ENCODE results near the gene OSTC. TPM values are rescaled to one million over a fixed set of nuclear protein-coding genes. Genes with fewer than 3 reads are reported as not detected.

Gene OSTC
- total RNA-seq, 1 donor from 2014 or later = 60.2 TPM

DNA sequence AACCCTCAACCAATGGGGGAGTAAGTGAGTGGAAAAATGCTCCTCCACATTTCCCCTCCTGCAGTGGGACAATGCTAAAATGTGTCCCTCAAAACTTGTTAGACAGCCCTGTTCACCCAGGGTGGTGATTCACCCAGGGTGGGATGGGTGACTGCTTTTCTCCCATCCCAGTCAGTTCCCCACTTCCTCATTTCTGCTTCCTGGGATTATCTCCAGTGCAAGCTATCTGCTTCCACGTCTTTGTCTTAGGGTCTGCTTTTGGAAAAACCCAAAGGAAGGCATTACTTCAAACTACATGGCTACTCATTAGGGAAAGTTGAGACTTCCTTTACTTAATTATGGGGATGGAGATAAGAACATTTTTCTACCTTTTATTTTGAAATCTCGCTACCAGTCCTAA lies 67.0 kb downstream of the OSTC start:
- no peak for ATAC-seq

Other genes with a start within 250 kb of the OSTC start
- gene RPL34, start 30.0 kb upstream of the OSTC start, total RNA-seq = 1,021 TPM
- gene ETNPPL, start 112.5 kb downstream of the OSTC start, total RNA-seq = not detected

Data from esophagus mucosa (tissue), 1 donor.